Hematopoietic multipotent progenitor cell treated with erythropoietin and hydrocortisone succinate and interleukin-3 and kit ligand, for 15 days (in vitro differentiated cells): ENCODE results near the gene GNAZ.

ENCODE experiments used
- DNase-seq: peaks from one replicate; pipeline ENCODE4 v3.0.0-alpha.2; 2015; ENCODE audit warnings: low spot score

The GNAZ gene

DNA sequence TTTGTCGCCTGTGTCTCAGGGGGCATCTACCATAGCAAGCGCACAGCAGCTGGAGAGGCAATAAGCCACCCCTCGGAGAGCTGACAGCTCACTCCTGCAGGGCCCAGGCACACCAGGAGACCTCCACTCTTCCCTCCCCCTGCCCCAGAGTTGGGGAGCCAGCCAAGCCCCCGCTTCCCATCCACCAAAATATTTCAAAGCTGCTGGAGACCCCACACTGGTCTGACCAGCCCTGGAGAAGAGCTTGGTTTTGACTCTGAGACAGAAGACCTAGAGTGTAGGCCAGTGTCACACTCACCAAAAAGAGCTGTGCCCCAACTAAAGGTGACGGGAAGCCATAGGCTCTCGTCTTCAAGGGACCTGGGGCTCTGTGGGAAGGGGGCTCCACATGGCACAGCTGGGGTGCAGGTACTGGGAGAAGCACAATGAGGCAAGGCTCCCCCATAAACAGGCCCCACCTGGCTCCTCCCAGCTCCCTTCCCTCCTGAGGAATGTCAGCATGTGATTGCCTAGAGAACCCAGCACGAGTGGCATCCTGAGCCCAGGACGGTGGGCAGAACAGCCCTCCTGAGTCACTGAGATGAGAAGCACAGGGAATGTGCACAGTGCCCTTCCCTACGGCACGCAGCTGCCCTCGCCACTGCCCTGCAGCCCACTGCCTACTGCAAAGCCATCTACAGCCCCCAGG, 5.8 kb upstream of the GNAZ start:
- no peak for DNase-seq

DNA sequence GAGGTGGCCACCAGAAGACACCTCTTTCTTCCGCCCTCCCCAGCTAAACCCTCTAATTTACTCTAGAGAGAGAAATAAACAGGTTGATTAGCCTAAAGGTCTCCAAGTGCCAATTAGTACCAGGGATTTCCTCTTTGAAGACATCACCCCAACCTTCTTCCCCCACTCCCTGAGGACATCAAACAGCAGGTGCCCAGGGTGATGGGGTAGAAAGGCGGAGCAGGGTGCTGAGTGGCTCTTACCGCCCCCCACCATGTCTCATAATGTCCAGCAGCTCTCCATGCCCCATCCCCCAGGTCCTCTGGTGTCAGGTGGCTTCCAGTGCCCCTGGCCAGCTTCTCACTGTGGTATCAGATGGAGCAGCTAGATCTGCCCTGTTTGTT, 5.3 kb upstream of the GNAZ start:
- no peak for DNase-seq

GRCh38 chr22:23065495-23066122, 4.7 kb upstream of the GNAZ start:
- DNase-seq, result no peak

DNA sequence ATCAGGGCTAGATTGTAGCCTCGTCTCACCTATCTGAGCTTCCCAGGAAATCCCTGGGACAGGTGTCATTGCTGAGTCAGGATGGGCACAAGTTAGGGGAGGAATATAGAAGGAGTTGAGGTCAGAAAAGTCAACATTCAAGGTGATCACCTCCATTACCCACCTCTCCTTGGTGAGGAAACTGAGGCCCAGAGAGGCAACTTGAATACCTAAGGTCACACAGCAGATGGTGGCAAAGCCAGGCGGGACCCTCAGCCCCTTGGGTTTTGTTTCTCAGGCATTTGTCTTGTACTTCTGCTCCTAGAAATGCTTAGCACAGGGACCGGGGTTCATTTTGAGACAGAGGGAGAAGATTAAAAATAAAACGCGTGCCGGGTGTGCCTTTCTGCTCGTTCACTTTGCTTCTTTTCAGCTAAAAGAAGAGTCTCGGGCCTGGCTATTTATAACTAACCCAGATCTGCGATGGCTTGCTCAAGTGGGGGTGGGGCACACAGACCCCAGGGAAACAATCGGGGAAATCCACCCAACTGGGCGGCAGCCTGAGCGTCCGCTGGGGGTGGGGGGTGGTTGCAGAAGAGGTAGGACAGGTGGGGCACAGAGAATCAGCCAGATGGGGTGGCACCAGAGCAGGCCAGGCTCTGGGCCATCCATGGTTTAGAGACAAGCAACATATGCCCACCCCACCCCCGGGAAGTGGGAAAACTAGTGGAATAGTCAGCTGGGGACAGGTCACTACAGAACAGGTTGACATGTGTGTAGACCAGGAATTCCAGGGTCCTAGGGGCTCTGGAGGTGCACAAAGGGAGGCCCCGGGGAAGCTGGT, 3.9 kb upstream of the GNAZ start:
- DNase-seq, result no peak

DNA sequence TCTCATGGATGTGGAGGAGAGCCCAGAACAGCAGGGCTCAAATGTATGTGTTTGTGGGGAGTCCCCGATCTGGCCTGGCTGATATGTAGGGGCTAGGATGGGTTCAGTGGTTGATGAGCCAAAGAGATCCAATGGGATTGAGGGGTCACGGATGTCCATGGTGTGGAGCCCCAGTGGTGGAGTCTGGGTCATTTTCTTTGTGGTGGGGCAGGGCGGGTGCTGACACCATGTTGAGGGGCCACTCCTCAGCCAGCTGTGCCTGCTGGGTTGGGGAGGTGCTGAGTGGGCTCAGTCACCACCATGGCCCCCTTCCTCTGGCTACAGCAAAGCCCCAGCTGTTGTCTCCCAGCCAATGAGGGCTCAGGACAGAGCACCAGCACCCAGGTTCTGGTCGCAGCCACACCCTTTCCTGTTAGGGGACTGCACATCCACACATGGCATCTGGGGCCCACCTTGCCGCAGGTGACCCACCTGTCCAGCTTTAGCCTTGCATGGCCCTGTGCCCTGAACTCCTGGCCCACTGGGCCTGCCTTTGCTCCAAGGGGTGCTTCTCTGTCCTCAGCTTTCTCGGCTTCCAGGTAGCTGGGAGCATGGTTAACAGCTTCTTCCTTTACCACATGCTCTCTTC, 3.2 kb upstream of the GNAZ start:
- no peak for DNase-seq

DNA sequence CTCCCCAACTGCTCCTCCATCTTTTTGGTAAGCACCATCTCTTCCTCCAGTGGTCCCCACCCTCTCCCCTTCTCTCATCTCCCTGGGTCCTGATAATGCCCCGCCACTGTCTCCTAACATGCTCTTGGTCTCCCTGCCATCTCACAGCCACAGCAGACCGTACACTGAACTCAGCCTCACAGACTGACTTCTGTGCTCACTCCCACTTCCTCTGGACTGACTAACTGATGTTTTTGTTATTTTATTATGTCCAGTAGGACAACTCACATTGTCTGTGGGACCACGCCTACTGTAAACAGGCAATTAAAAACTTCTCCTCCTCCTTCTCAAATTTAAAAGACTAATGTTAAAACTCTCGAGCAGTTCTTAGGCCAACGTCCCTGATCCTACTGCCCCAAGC, 2.6 kb upstream of the GNAZ start:
- DNase-seq, result no peak

DNA sequence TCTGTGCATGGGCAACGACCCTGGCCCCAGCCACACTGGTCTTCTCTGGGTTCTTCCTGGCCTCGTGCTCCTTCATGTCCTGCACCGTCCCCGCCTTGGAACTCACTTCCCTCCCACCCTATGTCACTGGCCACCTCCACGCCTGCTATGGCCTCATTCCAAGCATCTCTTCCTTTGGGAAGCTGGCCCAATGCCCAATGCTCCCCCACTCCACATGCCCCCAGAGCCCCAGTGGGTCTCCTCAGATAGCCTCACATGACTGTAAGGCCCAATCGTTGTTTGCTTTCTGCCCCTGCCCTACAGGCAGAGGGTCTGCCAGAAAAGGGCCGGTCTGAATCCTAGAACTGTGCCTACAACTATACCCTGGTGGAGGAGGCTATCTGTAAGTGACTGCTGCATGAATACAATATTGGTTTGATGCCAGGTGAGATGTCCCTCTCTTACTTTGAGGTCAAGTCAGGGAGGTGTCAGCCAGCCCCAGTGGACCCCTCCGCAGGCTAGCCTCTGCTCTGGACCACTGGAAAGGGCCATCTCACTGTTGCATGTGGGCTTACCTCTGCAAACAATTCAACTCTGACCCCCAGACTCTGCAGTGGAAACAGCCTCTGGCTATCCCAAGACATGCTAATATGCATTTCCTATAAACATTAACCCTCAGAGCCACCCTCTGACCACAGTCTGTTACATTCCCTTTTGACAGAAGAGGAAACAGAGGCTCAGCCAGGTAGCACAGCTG, 2.1 kb upstream of the GNAZ start:
- no peak for DNase-seq

DNA sequence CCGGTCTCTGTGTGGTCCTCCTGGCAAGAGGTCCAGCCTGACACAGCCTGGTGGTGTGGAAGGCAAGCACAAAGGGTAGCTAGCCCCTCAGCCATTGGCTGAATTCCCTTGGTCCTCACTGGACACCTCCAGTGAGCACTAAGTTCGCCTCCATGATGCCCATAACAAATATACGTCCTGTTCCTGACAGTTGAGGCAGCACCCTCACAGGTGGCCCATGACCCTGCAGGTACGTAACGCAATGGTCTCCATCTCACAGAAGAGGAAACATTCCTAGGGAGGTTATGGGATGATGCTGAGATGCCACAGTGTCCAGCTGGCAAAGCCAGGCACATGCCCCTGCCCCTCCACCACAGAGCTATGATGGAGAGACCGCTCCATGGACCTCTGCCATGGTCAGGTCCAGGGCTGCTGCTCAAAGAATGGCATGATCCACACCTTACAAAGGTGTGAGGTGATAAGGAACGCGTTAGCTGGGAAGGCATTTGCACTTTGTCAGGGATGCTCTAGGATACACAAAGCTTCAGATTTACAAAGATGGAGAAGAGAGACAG, 1.4 kb upstream of the GNAZ start:
- DNase-seq, result no peak

- DNase-seq, result peak; percentile 88
These were observed 589 bp upstream of the GNAZ start for GRCh38 chr22:23069502-23070357.

DNA sequence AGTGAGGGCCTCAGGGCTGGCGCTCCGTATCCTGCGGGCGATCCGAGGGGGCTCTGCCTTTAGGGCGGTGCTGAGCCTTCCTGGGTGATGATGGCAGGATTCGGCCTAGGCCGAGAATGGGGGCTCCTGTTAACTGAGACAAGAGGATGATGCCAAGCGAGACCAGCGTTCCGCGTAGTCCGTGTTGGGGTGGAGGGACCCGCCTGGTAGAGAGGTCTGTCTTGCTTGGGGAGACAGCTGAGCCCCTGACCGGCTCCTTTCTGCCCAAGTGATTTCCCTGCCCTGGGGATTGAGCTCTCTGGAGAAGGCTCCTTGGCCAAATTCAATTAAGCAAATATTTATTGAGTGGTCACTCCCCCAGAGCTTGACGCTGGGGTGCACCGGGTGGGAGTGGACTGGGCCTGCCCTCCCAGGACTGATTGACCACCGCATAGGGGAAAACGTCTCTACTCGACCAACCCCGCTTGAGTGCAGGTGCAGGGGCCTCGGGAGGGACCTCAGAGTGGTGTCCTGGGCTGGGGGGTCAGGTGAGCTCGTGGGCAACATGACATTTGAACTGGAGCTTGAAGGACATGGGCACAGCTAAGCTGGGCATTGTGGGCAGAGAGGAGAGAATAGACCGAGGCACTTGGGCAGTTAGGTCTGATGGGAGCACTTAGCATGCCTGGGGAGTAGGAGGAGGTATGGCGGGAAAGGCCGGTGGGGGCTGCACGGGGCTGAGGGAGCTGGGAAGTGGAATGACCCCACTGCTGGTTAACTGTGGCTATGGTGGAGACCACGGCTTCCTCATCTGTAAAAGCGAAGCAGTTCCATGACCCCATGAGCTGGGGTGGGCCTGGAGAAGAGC, 1.1 kb downstream of the GNAZ start:
- no peak for DNase-seq

DNA sequence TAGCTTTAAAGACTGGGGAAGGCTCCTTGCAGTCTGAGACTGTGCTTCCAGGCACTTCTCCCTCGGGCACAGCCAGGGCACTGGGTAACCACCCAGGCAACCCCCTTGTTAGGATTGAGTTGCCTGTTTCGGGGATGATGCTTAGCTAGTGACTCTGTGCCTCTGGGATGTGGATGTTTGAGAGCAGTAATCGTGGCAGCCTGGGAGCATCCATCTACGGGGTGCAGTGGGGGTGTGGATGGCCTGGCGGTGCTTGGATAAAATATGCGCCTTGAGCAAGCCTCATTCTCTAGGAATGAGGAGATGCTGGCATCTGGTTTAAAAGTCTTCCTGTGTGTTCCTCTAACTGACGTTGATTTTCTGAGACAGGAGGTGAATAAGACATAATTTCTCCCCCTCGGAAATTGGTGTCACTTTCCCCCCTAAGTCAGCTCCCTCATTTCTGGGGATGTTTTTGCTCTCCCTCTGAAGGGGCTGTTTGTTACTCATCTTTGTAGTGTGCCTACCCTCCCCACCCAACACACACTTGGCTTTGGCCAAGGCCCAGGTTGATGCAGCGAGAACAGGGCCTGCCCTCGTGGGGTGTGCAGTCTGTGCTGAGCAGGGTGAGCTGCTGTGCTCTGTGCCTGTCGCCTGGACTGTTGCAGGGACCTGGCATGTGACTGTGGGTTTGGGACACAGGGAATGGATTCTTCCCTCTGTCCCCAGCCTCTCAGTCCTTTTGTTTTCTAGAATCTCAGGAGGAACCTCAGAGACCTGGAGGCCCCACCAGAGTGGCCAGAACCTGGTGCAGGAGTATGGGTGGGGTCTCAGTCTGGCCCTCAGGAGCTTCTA, 2.0 kb downstream of the GNAZ start:
- DNase-seq, result no peak

DNA sequence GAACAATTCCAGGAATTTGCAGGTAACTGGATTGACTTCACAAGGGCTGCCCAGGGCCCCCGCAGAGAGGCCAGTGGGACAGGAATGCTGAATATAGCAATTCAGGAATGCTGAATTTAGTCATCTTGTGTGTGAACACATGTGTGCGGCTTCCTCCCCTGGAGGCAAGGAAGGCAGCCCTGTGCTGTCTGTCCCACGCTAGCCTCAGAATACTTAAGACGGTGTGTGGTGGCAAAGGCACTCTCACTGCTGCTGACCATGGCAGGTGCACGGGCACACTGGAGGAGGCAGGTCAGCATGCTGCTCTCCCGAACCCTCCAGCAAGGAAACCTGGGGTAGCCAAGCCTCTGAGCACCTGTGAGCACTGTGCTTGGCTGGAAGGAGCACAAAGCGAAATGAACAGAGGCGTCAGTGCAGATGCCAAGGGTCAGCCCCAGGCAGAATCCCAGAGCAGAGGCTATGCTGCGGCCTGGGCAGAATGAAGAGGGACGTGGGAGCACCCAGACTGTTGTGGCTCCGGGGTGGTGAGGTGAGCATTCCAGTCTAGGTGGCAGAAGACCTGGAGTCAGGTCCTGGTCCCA, 2.7 kb downstream of the GNAZ start:
- DNase-seq, result no peak

- DNase-seq, result no peak
These were observed 3.4 kb downstream of the GNAZ start for GRCh38 chr22:23073526-23074229.

DNA sequence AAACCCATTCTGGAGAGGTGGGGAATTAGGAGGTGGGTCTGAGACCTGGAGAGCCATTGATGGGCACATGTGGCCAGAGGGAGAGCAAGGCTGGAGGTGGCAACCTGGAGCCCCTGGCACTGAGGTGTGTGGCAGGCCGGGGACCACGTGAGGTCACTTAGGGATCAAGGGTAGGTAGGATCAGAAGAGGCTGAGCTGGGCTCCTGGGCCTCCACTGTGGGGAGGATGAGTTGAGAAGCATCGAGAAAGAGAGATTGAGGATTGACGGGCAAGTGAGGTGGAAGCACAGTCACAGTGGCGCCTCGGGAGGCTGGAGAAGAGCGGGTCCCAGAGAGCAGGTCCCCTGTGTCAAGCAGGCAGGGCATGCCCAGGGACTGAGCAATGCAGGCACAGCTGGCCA, 4.1 kb downstream of the GNAZ start:
- no peak for DNase-seq

DNA sequence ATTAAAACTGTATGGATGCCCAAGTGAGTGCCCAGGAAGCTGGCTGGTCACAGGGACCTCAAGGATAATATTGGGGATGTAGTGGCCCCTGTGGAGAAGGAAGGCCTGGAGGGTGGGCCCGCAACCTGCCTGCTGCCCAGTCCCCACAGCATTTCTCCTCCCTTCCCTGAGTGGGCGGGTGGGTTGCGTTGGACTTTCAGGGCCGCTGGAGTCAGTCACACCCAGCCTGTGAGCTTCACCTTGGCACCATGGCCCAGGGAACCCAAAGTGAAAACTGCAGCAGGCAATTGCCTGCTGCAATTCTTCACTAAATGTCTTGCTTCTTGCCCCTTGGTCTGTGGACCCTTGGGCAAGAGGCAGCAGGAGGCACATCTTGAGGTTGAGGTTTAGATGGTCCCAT, 4.7 kb downstream of the GNAZ start:
- no peak for DNase-seq

- no peak for DNase-seq
These were observed 5.4 kb downstream of the GNAZ start for GRCh38 chr22:23075525-23076216.

GRCh38 chr22:23076896-23077572, 6.7 kb downstream of the GNAZ start:
- no peak for DNase-seq
